Retinal pigment epithelial cell (primary cell): ENCODE measurements around the gene LARGE1.

Experiments used
- DNase-seq: peaks from one replicate; pipeline ENCODE4 v3.0.0-alpha.2; 2010; ENCODE audit warnings: low read depth
- H3K4me3 ChIP-seq: 2 replicates; pipeline ENCODE4 v1.5.1; 2011; ENCODE audit warnings: mild to moderate bottlenecking, low read length, control low read depth, moderate library complexity
- TF ChIP-seq, protein P1 (sequence below): conservative IDR thresholded peaks from 2 replicates; pipeline ENCODE4 v1.5.1; 2011; ENCODE audit warnings: low read depth, low read length, control low read depth, inconsistent platforms

Gene LARGE1

DNA sequence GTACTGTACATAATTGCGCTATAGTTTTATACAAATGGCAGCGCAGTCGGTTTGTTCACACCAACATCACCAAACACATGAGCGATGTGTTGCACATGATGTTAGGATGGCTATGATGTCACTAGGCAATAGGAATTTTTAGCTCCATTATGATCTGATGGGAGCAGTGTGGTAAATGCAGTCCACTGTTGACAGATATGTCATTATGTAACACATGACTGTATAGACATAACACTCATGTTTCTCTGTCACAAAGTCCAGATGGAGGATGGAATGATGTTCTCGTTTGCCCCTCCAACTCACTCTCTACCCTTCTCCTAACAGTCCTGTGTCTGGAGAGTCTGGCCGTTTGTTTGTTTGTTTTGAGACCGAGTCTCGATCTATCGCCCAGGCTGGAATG lies 288.5 kb downstream of the LARGE1 start:
- H3K4me3 ChIP-seq = no peak overlapping the region
- TF ChIP-seq, protein P1, sequence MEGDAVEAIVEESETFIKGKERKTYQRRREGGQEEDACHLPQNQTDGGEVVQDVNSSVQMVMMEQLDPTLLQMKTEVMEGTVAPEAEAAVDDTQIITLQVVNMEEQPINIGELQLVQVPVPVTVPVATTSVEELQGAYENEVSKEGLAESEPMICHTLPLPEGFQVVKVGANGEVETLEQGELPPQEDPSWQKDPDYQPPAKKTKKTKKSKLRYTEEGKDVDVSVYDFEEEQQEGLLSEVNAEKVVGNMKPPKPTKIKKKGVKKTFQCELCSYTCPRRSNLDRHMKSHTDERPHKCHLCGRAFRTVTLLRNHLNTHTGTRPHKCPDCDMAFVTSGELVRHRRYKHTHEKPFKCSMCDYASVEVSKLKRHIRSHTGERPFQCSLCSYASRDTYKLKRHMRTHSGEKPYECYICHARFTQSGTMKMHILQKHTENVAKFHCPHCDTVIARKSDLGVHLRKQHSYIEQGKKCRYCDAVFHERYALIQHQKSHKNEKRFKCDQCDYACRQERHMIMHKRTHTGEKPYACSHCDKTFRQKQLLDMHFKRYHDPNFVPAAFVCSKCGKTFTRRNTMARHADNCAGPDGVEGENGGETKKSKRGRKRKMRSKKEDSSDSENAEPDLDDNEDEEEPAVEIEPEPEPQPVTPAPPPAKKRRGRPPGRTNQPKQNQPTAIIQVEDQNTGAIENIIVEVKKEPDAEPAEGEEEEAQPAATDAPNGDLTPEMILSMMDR = no peak
- no peak for DNase-seq

DNA sequence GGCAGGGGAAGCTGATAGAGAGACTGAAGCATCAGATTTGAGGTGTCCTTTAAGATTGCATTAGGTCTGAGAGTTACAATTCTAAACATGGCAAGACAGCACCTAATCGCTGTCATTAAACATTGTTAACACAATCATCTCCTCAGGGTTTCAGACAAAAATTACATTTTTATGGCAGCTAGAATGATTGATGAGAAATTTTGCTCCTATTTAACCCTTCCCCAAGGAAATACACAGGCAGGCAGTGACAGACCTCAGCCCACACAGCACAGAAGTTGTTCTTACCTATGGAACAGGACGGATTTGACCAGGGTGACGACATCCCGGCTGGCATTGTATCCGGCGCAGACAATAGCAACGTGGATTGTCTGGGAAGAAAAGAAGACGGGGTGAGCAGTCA lies 294.3 kb downstream of the LARGE1 start:
- TF ChIP-seq, protein P1 = no peak

DNA sequence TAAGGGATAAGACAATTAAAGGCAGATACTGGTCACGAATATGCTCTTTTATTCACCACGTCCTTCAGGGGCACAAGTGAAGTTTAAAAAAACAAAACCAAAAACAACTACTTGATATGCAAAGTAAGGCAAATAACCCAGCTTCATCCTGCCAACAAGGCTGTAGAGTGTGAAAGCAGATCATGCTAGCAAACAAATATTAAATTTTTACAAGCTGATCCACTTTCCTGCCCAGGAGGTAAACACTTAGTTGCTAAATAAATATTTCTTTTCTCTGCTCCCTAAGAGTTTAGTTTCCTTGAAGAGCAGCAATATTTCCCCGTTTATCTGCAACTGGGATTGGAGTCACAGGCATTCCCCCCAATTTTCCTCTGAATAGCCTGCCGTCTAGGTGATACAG lies 300.2 kb downstream of the LARGE1 start:
- TF ChIP-seq, protein P1 = no peak
- DNase-seq = no peak
- H3K4me3 ChIP-seq = no peak overlapping the region

More for the DNA sequence above, 294.3 kb downstream of the LARGE1 start:
- no peak for DNase-seq
- H3K4me3 ChIP-seq = no peak overlapping the region

DNA sequence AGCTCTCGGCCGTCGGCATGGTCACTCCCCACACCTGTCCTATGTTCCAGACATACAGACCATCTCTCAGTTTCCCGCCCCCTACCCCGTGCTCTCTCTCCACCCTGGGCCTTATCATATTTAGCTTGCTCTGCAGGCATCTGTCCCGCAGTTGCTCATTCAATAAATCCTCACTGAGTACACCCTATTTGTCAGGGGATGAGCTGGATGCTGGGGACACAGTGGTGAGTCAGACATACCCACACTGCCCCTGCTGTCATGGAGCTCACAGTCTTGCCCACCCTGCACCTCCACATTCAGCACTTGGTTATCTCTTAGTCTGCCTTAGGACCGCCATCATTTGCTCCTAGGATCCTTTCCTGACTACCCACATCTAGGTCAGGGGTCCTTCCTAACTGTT lies 313.8 kb downstream of the LARGE1 start:
- TF ChIP-seq, protein P1 = no peak
- no peak overlapping the region for H3K4me3 ChIP-seq
- DNase-seq = no peak

DNA sequence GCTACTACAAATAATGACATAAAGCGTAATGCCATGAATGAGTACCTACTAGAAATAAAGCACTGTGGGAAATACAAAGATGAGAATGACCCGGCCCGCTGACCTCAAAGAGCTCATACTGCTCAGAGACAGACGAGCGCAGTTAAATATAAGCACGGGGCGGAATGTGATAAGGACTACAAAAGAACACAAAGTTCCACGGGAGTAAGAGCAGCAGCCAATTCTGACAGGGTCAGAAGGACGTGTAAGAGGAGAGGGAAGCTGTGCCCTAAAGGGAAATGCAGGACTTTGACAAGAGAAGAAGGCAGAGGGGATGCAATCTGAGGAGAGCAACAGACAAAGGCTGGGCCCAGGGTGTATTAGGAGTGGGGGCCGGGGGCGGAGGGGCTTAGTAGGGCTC lies 314.6 kb downstream of the LARGE1 start:
- H3K4me3 ChIP-seq = no peak overlapping the region
- no peak for DNase-seq
- TF ChIP-seq, protein P1 = no peak

DNA sequence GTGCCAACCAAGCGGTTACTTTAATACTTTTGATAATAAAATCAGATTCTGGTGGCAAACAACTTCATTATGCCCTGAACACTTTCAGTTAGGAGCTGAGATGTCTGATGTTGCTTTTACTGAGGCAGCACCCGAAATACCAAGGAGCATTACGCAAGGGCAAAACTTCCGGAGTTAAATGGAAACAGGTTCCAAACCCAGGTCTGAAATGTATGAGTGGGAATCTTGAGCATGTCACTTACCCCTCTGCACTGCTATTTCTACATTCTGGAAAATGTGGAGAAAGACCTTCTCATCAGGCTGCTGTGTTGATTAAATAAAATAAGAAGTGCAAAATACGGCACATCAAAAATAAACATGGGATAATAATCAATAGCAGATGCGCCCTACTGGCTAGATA lies 315.1 kb downstream of the LARGE1 start:
- no peak overlapping the region for H3K4me3 ChIP-seq
- TF ChIP-seq, protein P1 = no peak
- DNase-seq = no peak

DNA sequence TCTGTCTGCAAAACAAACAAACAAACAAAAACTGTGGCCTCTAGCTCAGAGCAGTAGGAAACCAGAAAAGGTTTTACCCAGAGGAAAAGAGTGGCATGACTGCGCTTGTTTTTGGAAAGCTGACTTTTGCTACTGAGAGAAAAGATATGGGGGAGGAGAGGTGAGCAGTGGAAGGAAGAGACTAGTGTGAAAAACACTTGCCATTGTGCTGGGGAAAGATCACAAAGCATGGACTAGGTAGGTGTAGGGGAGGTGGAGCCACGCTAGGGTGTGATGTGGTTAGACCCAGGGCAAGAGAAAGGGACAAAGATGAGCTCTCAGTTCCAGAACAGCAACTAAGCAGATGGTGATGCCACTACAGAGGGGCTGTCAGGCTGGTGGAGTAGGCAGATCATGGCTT lies 319.2 kb downstream of the LARGE1 start:
- no peak for DNase-seq
- no peak overlapping the region for H3K4me3 ChIP-seq
- TF ChIP-seq, protein P1 = no peak
